HG03575 (cell line): ENCODE measurements around the gene THRB.

Experiments
- ATAC-seq: cut with Tn5 transposase; IDR thresholded peaks from one replicate; pipeline ENCODE4 v1.9.1; 2021; ENCODE audit not compliant: unreplicated experiment, insufficient number of reproducible peaks, low FRiP score; ENCODE audit errors: extremely low read depth

The THRB gene

GRCh38 chr3:24390169-24391130 lies 104.2 kb downstream of the THRB start:
- ATAC-seq = no peak

GRCh38 chr3:24389108-24390090 lies 105.3 kb downstream of the THRB start:
- no peak for ATAC-seq

DNA sequence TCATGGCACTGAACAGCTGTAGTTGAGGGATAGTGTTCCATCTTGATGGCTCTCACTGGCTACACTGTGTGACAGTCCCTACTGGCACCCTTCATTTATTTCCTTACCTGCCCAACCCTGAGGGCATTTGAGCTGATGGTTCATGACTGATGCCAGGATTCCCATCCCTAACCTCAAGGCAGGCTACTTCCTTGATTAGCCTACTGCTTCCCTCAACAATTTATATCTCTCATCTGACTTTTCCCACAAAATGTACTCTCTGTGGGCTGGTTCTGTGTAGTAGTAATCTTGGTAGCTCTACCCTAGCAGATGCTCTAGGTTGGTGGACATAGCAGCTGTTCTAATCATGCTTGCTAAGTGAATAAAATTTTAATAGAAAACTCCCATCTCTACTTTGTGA lies 106.0 kb downstream of the THRB start:
- ATAC-seq = no peak

DNA sequence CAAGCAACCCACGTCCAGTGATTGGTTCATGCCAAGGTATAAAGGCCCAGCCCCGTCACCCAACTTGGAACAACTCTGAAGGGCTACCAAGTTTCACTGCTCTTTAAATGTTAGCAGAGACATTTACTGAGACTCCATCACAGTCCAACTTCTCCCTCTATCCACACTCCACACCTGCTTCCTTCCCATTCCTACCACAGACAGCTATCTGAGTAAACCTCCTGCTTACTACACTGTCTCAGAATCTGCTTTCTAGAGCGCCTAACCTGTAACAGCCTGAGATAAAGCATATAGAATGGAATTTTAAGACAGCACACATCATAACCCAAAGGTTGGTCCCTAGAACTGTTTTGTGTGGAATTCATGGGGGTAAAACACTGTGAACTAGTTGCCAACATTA lies 106.5 kb downstream of the THRB start:
- no peak for ATAC-seq

DNA sequence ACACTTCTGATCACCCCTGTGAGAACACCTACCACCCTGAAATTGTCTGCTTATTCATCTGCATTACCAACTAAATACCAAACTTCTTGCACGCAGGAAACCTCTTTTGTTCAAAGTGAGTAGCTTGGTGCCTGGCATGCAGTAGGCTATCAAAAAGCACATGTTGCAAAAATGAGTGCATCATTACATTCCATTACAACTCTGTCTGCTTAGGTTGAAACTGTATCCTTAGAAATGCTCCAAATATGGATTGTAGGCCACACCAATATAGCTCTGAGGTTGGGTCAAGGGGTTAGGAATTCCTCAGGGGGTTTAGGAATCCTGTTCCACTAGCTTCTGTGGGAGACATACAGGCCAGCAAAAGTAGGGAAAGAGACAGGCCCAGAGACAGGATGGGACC lies 107.2 kb downstream of the THRB start:
- no peak for ATAC-seq

- no peak for ATAC-seq
Measured at GRCh38 chr3:24387000-24387399, 107.7 kb downstream of the THRB start.

DNA sequence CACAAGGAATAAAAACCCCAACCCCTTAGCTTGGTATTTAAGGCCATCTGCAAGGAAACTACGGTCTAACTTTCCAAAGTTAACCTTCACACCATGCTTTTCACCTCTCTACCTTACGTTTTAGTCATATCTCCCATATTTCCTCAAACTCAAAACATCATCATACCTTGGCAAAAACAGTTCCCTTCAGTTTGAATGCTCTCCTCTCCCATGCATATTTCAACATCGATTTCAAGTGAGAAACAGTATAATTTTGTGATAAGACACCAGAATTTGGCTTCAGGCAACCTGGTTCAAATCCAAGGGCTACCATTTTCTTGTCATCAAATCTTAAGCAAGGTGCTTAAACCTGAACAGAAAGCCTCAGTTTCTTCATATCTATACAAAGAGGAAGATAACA lies 108.2 kb downstream of the THRB start:
- no peak for ATAC-seq

DNA sequence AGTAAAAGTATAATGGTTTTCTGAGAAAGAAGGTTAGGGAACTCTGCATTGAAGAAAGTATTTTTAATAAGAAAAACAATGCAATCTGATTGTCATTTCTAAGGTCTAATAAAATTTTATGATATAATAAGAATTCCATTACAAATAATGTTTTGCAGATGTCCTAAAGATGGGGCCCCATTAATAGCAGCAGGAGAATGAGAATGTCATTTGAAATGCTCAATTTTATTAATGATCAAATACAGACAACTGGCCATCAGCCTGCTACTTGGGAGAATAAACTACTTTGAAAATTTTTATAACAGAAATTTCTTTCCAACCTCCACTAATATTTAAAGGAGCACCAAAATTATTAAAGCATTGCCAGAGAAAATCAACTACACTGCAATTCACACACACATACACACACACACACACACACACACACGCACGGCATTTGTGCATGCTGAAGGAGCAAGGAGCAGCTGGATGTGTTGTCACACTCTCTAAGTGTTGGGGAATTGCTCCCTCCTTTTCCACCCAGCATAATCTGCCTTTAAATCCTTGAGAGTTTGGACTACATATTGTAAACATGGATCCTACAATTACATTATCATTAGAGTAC lies 109.5 kb downstream of the THRB start:
- no peak for ATAC-seq

- ATAC-seq = no peak
Measured at GRCh38 chr3:24382647-24383046, 112.0 kb downstream of the THRB start.

GRCh38 chr3:24379936-24380335 lies 114.7 kb downstream of the THRB start:
- ATAC-seq = no peak

- ATAC-seq = no peak
Measured at GRCh38 chr3:24378313-24378712, 116.3 kb downstream of the THRB start.

GRCh38 chr3:24377218-24377993 lies 117.2 kb downstream of the THRB start:
- ATAC-seq = no peak

GRCh38 chr3:24375947-24376384 lies 118.7 kb downstream of the THRB start:
- ATAC-seq = no peak

DNA sequence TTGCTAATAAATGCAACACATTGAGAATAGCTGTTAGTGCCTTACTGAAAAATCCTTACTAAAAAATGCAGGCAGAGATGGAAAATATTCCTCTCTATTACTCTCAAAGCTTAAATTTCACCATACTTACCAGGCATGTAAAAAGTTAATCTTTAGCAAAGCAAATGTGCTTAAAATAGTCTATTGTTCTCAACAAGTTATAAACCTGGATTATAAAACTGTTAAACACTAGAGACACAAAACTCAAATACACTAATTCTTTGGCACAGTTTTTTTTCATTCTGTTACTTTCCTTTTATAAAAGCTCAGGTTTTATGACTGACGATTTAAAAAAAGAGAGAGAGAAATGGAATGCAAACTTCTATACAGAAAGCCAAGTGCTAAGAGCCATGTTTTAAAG lies 119.8 kb downstream of the THRB start:
- no peak for ATAC-seq

DNA sequence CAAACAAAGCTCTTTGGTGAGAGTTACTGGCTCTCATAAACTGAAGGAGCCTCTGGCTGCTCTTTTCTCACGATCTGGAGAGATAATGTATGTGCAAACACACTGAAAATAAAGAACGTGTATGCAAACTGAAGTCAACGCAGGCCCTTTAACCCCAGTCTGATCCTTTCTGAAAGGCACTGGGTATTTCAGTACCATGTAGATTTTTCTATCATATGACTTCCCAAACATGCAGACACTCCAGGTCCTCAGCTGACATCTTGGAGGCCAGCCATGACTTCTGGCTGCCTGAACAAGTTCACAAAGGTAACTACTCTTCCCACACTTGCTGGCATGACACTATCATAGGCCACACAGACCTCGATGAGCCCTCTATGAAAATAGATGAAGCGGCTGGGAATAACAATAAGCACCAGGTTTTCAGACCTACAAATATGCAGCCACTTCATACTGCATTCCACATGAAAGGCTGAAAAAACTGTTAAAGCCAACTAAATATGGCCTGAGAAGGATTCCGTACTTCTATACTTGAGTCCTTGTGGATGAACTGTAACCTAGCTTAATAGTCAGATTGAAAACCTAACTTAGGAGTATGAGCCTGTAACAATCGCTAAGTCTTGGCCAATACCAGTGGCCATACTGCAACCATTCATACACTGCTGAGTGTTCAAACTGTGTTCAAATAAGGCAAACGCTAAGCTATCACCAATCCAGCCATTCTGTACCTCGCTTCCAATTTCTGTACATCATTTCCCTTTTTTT lies 121.3 kb downstream of the THRB start:
- ATAC-seq = no peak

DNA sequence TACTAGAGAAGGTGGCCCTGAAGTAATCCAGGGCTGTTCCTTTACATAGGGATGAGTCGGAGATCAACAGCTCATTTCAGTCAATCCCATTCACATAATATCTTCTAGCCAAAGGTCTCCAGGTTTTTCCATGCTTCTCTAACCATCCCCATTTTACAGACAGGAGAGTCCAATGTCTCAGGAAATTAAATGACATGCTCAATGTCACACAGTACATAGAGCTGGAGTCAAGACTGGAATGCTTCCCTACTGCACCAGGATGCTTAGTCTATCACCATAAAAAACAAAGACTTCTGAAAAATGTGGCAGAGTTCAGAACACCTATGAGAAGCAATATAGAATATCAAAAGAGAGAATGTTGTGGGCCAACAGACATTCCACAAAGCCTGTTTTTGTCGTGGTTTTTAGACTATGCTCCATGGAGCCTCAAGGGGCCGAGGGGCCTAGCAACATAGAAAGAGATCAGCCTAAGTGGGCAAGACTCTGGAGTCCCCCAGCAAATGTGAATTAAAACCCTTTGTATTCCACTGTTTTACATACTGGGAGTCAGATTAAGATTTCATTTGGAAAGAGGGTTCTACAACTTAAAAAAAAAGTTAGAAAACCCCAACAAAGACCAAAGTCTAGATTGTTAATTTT lies 122.0 kb downstream of the THRB start:
- ATAC-seq = no peak

DNA sequence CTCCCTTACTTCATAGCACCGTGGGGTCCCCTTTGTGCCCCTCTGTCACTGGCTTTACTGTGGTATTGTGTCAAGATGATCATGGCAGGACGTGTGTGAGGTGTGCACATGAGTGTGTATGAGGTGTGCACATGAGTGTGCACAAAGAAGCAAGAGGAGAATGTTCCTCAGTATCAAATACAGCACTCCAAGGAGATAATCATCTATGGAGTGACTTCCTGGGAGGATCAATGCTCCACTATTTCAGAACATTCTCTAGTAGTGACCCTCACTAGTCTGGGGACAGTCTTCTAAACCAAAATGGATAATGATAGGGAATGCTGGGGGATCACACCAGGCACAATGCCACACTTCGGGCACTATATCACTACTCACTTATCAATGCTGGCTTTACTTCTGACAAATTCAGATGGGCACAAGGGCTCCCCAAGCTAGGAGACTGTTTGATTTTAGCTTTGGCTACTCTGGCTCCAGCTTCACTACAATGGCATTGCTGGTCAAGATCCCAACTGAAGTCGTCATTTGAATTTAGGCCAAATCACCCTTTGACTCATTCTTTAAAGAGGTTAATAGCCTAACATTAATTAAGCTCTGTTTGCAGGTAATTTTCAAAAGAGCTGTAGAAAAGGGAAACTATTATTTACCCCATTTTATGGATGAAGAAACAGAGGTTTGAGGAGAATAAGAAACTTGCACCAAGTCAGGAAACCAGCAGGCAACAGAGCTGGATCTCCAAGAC lies 124.1 kb downstream of the THRB start:
- ATAC-seq = no peak
